Fibroblast of the aortic adventitia (primary cell): ENCODE measurements around the gene BNIP5. TPM values are rescaled to one million over a fixed set of nuclear protein-coding genes. Genes with fewer than 3 reads are reported as not detected.

Experiments used
- DNase-seq: peaks from one replicate; pipeline ENCODE4 v3.0.0-alpha.2; 2010; ENCODE audit warnings: low read depth
- H3K4me3 ChIP-seq: 2 replicates; pipeline ENCODE4 v1.5.1; 2011; ENCODE audit warnings: low read depth, mild to moderate bottlenecking, control low read depth, low read length, moderate library complexity
- total RNA-seq: library from RNA; depleted of rRNA; stranded (reverse); fragments of >200 nt; gene quantifications from 2 replicates; pipeline ENCODE4 v1.2.3, GENCODE V29; 2012; ENCODE audit warnings: low replicate concordance
- TF ChIP-seq, protein P1 (sequence below): IDR thresholded peaks from 2 replicates; pipeline ENCODE4 v1.5.1; 2011; ENCODE audit warnings: mild to moderate bottlenecking, low read length, control low read depth, inconsistent platforms; ENCODE audit not compliant: insufficient read depth

The BNIP5 gene
- total RNA-seq, 1 donor: not detected

DNA sequence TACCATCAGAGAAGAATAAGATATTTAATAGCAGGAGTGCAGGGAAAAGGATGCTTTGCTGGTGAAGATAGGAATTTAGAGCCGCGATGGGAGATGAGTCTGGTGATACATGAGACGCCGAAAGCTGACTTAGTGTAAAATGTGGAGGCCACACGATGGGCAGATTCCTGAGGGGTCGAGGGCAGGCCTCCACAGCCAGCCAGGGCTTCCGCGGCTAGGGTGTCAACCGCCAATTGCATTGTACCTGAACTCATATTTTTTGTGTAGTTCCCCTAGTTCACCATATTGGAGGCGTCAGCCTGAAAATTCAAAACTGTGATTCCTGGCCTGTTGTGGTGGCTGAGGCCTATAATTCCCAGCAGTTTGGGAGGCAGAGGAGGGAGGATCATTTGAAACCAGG is 42.2 kb upstream of the BNIP5 start:
- H3K4me3 ChIP-seq: no peak overlapping the region
- TF ChIP-seq, protein P1, sequence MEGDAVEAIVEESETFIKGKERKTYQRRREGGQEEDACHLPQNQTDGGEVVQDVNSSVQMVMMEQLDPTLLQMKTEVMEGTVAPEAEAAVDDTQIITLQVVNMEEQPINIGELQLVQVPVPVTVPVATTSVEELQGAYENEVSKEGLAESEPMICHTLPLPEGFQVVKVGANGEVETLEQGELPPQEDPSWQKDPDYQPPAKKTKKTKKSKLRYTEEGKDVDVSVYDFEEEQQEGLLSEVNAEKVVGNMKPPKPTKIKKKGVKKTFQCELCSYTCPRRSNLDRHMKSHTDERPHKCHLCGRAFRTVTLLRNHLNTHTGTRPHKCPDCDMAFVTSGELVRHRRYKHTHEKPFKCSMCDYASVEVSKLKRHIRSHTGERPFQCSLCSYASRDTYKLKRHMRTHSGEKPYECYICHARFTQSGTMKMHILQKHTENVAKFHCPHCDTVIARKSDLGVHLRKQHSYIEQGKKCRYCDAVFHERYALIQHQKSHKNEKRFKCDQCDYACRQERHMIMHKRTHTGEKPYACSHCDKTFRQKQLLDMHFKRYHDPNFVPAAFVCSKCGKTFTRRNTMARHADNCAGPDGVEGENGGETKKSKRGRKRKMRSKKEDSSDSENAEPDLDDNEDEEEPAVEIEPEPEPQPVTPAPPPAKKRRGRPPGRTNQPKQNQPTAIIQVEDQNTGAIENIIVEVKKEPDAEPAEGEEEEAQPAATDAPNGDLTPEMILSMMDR: no peak
- DNase-seq: no peak

DNA sequence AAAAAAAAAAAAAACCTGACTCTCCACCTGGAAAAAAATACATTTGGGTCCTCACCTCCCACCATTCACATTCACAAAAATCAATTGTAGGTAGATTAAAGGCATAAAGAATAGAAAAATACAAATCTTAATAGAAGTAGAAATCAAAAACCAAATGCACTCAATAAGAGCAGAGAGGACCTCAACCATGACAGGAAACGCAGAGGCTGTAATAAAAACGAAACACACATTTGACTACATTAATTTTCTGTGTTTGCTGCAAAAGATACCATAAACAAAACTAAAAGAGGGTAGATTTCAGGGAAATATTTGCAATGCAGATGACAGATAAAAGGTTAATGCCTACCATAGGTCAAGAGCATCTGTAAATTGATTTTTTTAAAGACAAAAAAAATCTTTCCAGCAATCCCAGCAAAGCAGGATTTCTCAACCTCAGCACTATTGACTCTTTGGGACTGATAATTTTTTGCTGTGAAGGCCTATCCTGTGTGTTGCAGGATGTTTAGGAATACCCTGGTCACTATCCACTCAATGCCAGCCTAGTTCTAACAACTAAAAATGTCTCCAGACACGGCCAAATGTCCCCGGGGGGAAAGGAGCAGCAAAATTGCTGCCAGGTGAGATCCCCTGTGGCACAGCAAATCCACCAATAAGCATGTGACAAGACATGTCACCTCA is 41.7 kb upstream of the BNIP5 start:
- DNase-seq: no peak
- TF ChIP-seq, protein P1: no peak

DNA sequence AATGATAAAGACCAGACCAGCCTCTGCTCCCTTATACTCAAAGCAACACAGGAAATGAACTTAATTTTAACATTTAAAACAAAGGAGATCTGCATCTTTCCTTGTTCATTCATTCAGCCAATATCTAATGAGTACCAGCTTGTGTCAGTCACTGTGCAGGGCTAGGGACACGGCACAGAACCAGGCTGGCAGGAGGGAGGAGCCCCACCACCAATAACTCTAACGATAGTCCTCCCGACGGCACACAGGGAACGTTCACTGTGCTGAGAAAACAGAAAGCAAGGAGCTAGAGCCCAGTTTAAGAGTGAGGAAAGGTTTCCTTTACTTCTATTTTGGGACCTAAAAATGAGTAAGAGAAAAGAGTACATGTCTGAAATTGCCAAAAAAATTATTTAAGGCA is 40.9 kb upstream of the BNIP5 start:
- no peak overlapping the region for H3K4me3 ChIP-seq
- no peak for DNase-seq
- TF ChIP-seq, protein P1: no peak

More for the DNA sequence above, 41.7 kb upstream of the BNIP5 start:
- H3K4me3 ChIP-seq: no peak overlapping the region

DNA sequence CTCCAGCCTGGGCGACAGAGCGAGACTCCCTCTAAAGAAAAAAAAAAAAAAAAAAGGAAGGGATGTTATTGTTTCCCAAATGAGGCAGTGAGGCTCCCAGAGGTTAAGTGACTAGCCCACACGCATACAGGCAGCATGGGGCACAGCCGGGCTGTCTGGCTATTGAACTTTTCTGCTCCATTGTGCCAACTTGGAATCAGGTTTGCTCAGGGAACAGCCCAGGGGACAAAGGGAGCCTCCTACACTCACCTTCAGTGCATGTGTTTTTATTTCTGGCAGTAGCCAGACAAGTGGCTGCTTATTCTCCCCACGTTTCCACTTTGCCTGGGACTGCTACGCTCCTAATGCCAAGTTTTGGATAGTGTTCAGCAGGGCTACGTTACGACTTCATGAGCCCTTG is 40.1 kb upstream of the BNIP5 start:
- DNase-seq: no peak
- TF ChIP-seq, protein P1: no peak
- H3K4me3 ChIP-seq: no peak overlapping the region

DNA sequence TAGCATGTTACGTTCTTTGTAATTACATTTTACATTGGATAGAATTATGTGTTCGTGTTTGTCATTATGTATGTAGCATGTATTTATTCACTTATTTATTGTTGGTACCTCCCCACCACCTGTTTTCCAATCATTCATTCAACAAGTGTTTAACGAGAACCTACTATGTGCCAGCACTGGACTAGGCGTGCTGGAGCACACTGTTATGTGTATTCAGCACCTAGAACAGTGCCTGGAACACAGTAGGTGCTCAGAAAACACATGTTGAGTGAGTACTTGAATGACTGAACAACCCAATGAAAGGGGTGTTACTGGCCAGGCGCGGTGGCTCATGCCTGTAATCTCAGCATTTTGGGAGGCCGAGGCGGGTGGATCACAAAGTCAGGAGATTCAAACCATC is 39.5 kb upstream of the BNIP5 start:
- H3K4me3 ChIP-seq: no peak overlapping the region
- TF ChIP-seq, protein P1: no peak
- no peak for DNase-seq

DNA sequence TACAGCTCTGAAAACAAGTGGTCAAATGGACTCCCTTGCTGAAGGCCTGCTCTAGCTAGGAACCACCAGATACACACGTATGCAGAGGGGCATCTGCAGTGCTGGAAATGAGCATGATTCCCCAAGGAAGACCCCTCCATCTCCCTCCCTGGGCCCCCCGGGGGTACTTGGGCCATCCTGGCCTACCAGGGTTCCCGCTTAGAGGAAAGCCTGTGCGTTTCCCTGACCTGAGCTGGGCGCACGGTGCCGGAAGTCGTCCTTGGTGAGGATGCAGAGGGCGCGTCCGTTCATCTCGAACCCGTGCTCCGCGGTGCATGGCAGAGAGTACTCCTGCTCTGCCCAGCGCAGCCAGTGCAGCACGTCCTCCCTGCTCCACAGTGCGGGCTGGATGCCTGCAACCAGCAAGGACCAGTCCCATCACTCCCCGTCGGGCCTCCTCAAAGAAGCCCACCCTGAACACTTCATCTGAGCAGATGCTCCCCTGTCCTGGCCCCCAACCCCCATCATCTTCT is 39.0 kb upstream of the BNIP5 start:
- no peak for DNase-seq
- TF ChIP-seq, protein P1: no peak
- H3K4me3 ChIP-seq: no peak overlapping the region

DNA sequence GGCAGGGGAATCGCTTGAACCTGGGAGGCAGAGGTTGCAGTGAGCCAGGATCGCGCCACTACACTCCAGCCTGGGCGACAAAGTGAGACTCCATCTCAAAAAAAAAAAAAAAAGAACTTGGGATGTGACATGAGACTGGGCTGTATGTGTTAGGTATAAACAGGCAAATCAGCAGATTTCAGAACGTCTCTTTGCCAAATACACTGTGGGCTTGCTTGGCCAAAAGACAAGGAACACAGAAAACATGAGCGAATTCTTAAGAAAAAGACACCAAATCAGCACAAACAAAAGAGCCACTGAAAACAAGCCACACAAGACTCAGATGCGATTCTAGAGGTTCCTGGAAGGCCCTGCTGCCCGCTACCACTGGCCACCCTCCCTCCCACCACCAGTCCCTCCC is 38.3 kb upstream of the BNIP5 start:
- no peak overlapping the region for H3K4me3 ChIP-seq
- TF ChIP-seq, protein P1: no peak
- DNase-seq: no peak
